NCI-H187 (cell line): Measurements from ENCODE around the gene IGFBP1.
A peak's percentile ranks its signal among the peaks of the same experiment; 100 is the strongest.

ENCODE experiments used
- DNase-seq, 2 experiments: peaks; one replicate each; lab custom pipeline; 2025; lab: John Stamatoyannopoulos, UW

IGFBP1 gene

DNA sequence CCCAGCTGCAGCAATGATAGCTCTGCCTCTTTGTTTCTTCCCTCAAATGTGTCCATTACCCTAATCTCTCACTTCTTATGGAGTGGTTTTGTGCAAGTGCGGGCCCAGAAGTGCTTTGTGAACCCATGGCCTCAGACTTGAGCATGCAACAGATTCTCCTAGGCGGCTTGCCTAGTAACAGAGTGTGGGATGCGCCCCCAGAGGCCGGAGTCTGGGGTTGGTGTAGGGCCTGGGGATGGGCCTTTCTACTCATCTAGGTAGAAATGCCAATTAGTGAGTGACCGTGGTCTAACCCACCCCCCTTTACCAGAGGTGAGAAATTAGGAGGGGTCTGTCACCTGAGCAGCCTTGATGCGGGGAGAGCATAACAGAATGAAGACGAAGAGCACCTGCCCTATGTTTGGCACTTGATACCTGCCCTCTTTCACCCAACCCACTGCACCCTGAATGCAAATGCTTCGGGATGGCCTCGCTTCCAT is 7.0 kb upstream of the IGFBP1 start:
- DNase-seq, result no peak

DNA sequence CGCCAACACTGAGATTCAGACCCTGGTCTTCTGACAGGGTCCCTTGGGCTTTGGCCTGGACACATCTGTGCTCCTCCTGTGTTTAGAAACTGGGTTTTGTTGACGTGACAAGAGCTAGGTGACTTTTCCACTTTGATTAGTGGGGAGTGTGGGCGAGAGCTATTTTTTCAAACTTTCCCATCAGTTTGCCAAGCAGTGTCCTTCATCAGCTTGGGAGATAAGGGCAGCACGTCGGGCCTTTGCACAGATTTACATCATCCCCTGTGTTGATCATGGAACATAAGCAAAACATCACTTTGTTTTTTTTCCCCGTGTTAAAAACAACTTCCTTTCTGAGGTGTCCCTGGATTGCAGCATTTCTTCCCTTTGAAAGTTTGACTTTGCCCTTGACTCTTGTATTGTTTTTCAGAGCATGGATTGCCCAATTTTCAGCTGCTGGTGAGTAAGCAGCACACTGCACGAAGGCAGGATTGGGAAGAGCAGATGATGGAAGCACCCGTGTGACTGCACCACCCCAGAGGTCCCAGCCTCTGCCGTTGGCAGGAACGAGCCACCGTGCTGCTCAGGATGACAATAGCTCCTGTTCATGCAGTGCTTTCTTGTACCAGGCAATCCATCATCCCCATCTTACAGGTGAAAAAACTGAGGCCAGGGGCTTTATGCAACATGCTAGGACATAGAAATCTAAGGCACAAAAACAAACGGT is 6.4 kb upstream of the IGFBP1 start:
- no peak for DNase-seq

DNA sequence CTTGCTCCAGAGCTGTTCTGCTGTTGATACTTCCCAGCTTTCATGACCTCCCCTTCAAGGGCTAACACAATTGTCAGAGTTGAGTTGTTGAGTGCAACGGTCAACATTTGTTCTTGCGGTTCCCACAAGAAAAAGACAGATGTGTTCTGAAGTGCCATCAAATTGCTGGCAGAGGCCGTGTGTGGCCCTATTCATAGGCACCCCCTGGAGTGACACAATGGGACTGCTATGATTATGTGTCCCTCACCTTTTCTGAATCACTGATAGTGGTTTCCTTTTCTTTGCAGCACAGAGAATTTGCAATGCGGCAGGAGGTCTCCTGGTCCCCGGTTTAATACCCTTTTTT is 5.8 kb upstream of the IGFBP1 start:
- DNase-seq, result peak; percentile 42 to 60

DNA sequence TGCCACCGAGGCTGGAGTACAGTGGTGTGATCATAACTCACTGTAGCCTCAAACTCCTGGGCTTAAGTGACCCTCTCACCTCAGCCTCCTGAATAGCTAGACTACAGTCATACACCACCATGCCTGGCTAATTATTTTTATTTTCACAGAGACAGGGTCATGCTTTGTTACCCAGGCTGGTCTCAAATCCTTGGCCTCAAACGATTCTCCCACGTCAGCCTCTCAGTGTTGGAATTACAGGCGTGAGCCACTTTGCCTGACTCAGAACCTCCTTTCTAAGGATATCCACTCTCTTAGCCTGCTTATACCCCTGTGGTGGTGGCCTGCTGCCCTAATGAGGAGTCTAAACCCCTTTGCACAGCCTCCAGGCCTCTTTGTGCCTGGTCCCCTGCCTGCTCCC is 4.2 kb upstream of the IGFBP1 start:
- DNase-seq, result no peak

DNA sequence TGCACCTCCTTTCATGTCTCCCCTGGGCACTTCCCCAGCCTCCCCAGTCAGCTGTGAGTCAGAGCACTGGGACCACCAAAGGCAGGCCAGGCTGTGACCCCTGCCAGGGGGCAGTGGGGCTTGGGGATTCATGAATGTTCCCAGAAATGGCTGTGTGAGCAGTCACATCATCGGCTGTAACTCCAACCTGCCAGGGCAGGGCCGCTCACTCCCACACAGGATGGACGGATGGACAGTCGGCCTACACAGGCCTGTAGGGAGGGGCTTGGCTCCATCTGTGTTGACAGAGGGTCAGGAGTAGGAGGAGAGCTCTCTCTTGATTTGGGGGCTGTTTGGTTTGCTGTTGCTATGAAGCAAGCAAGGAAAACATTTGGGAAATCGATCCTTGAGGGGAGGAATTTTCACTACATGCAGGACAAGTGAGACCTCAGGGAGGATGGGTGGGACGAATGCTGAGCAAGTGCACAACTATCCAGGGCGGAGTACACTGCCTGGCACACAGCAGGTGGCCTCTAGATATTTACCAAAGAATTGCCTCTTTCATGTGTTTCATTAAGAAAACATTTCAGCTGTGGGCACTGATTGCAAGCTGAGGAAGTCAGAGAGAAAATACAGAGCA is 2.9 kb upstream of the IGFBP1 start:
- DNase-seq, result no peak

DNA sequence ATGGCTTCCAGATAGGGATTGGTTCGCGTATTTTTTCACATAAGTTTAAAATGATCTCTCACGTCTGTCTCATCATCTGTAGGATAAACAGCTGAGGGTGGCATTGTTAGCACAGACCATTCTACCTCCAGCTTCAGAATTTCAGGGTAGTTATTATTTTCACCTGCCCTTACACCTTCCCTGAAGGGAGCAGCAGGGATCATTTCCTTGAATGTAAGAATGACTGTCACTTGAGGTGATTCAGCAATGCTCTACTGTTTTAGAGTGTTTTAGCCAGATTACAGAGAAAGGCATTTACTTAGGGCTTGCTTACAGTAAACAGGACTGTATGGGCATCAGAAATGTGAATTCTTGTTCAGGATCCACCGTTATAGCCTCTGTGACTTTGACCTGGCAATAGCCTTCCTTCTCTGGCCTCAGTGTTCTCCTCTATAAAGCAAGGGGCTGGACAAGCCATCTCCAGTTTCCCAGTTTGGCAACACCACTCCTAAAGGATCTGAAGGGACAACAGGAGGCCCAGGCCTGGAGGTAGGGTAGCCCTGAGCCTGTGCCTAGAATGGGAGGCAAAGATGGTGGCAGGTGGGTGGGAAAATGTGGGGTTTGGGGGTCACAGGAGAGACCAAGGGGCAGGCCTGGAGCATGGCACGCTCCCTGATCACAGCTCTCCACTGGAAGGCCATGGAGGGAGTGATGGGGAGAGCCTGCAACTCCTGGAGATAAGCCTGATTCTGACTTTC is 1.2 kb upstream of the IGFBP1 start:
- no peak for DNase-seq

DNA sequence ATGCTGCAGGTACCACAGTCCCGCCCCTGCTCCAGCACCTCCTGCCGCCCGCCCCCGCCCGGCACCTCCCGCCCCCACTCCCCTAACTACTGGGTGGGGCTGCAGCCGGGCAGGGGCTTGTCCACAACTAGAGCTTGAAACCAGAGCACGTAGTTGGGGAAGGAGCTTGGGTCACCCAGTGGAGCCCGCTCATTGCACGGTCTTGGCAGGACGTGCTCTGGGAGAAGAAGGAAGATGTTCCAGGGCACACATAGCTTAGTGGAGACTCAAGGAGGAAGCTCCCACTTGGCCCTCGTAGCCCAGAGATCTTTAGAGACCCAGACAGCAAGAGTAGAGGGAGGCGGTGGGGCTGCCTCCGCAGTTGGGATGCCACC is 692 bp downstream of the IGFBP1 start:
- no peak for DNase-seq

DNA sequence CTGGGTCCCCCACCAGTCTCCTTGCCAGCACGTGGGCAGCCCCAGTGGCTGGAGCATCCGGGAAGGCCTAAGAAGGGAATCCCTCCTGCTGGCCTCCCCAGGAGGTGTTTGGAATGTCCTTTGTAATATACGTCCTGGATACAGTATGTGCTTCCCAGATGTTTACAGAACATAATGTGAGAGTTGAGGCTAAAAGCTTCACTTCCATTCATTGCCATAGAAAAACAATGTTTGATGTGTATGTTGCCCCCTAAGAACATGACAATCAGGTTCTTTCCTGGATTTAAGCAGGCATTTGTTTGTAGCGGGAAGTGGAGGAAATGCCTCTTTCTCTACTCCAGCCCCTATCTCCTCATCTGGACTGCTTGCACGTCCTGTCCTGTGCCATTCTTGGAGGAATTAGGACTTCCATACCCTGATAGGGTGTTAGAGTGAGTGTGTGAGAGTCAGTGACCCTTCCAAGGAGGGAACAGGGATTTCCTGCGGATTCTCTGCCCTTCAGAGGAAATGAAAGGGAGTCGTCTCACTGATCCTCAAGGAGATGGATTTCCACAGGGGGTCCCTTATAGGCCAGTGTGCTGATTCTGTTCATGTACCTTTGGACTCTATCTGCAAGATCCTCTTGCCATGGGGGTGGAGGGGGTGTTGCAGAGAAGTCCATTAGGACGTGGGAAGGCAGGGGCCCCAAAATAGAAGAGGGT is 1.2 kb downstream of the IGFBP1 start:
- no peak for DNase-seq

DNA sequence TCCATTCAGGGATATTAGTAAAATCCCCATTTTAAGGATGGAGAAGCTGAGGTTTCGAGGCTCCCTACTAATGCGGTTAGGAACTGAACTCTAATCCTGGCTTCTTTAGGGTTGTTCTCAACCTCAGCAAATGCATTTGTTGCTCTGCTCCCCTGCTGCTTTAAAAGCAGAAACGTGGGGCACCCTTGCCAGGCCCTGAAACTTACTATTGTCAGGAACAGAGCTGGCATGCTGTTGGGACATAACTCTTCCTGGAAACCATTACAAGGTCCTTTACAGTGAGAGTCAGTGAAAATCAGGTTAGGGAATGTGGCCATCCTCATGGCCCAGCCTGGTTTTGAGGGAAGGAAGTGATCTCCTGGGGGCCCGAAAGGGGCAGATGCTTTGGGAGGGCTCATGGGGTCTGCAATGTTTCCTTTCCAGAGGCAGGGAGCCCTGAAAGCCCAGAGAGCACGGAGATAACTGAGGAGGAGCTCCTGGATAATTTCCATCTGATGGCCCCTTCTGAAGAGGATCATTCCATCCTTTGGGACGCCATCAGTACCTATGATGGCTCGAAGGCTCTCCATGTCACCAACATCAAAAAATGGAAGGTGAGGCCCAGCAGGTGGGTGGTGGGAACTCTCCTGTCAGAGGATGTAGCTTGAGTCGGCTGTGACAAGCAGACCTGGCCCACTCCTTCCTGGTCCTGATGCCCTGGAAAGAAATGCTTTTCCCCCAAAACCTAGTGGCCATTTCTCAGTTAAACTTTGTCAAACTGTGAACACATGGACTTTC is 2.0 kb downstream of the IGFBP1 start:
- no peak for DNase-seq

DNA sequence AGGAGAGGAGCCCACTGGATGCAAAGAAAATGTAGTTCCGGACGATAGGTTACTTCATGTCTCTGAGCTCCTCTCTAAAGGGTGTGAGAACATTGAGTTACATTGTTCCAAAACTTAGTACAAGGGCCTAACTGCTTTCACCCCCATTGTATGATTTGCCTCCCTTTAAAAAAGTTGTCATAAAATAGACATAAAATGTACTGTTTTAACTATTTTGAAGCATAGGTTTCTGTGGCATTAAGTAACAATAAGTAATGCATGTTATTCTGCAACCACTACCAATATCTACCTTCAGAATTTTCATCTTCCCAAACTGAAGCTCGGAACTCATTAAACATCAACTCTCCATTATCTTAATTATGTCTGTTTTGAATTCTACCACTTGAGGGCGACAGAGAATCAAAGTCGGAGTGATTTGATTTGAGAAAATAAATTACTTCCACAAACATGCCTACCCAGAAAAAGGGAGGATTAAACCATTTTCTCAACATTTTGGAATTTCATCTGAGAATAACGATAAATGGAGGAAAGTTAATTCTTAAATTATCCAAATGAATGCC is 2.7 kb downstream of the IGFBP1 start:
- no peak for DNase-seq

DNA sequence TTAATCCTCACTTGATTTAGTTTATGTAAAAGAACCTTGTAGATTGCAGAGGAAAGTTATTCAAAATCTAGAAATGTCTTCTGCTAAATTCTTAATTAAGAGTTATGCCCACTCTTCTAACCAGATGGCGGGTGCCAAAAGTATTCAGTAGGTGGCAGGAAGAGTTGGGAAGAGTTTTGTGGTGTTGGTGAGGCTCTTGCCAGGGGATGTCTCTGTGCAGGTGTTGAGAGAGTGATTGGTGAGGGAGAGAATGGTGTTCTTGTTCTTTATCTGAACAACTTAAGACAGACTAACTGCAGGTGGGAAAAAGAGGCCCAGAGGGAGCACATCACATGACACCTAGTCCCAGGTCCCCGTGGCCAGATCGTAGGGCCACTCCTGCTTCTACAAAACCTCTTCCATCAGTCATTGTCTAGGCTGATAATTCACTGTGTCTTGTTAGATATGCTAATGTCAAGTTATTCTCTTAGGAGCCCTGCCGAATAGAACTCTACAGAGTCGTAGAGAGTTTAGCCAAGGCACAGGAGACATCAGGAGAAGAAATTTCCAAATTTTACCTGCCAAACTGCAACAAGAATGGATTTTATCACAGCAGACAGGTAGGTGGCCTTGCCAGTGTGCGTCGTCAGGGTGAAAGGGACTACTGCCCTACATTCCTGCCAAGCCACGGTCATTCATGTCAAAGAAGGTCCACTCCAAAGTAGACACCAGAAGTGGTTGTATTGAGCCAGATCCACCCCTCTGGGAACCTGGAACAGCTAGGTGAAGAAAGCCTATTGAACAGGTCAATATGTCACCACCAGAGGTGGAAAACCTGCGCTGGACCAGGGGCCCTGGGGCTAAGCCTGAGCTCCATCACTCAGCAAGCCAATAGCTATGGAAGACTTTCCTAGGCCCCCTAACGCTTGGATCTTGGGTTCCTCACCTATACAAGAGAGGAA is 3.4 kb downstream of the IGFBP1 start:
- no peak for DNase-seq

DNA sequence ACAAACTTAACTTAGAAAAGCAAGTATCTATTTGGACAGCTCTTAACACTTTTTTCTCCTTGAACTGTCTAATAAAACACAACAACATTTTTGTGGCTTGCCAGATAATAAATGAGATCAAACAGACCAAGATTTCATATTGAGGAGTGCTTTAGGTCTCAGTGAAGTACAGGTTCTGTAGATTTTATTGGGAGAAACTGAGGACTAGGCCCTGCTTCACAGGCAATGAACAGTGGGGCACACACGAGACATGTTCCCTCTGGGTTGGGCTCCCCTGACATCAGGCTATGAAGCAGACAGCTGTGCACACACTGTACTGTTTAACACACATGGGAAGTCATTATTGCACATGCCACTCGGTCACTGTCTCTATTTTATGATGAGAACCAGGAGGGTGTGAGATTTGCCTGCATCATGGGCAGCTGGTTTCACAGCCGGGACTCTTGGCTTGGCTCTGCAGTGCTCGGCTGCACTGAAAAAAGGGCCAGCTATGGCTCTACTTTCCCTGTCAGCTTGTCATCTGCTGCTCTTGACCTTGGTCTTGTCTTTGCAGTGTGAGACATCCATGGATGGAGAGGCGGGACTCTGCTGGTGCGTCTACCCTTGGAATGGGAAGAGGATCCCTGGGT is 4.2 kb downstream of the IGFBP1 start:
- no peak for DNase-seq

DNA sequence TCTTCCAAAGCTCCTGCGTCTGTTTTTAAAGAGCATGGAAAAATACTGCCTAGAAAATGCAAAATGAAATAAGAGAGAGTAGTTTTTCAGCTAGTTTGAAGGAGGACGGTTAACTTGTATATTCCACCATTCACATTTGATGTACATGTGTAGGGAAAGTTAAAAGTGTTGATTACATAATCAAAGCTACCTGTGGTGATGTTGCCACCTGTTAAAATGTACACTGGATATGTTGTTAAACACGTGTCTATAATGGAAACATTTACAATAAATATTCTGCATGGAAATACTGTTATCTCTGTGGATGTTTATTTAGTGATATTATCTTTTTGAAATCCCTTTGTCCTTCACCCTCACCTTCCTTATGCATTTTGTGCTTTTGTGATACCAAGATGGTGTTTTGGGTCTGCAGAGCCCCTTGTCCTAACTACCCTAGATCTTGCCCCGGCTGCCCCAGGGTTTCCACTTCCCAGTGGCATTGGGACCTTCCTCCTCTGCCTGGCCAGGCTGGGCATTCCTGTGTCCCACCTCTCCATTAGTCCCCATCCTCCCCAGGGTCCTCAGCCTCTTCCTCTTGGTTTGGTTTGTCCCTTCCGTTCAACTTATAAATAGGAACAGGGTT is 5.2 kb downstream of the IGFBP1 start:
- DNase-seq, result no peak

DNA sequence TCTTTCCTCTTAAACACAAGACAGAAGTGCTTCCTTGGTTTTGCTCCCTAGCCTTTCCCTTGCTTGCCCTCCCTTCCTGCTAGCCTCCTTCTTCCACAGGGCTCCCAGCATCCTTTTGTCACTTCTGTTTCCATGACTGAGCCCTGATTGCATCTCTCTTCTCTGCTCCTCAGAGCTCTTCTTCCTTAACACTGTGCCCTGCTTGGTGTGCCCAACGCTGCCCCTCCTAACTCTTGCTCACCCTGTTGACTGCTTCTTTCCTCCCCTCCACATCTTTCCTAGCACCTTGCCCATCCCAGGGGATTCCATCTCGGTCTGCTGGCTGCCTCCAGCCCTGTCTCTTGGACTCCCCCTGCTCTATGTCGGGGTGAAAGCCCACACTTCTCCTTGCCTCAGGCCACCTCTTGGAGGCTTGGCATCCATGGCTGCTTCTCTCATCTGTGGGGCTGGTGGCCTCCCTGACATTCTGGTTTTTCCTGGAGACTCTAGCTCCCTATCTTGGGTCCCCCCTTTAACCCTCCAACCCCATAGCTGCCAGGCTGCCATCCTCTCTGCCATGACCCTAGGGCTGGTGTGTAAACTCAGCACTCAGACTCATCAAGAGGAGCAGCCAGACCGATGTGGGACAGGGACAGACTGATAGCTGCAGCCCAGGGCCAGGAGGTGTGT is 5.8 kb downstream of the IGFBP1 start:
- no peak for DNase-seq

DNA sequence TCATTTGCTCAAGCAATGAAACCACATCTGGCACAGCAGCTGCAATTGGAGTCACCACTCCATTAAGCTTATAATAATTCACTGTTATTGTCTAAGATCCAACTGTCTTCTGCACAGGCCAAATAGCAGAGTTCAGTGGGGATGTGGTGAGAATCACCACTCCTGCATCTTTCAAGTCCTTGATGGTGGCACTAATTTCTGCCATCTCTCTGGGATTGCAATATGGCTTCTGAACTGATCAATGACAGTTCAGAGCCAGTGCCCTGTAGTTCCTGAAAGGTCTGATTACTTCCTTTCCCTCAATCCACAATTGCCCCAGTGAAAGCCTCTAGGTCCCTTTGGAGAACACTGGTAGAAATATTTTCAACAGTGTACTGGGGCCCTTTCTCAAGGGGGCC is 6.4 kb downstream of the IGFBP1 start:
- no peak for DNase-seq

DNA sequence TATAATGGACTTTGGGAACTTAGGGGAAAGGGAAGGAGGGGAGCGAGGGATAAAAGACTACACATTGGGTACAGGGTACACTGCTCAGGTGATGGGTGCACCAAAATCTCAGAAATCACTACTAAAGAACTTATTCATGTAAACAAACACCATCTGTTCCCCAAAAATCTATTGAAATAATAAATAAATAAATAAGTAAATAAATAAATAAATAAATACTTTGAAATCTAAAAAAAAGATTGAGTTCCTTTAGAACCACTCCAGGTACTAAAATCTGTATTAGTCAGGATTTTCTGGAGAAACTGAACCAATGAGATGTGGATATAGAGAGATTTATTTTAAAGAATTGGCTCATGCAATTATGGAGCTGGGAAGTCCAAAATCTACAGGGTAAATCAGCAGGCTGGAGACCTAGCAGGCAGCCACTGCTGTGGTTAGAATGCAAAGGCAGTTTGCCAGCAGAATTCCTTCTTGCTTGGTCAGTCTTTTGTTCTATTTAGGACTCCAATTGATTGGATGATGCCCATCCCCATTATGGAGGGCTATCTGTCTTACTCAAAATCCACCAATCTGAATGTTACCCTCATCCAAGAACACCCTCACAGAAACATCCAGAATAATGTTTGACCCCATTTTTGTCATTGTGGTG is 8.9 kb downstream of the IGFBP1 start:
- no peak for DNase-seq

DNA sequence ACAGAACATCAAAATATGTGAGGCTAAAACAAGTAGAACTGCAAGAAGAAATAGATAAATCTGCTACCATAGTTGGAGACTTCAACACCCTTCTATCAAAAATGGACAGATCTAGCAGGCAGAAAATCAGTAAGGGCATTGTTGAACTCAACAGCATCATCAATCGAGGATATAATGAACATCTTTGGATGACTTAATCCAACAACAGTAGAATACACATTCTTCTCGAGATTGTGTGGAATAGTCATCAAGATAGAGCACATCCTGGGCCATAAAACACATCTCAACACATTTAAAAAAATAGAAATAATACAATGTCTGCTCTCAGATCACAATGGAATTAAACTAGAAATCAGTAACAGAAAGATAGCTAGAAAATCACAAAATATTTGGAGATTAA is 9.9 kb downstream of the IGFBP1 start:
- DNase-seq, result no peak

DNA sequence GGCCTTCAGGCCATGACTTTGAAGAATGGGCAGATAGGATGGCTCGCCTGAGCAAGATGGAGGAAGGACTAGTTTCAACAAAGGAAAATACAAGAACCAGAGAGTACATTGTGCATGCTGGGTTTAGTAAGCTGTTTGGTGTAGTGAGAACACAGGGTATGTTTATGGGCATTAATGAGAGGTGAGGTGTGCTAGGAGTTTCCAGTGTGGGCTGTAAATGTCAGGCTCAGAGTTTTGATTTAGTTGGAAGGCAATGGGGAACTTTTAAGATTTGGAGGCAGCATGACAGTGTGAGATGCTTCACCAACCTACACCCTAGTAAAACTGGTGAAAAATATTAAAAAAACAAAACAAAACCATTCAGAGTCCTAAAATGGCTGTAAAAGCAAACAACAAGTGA is 13.3 kb downstream of the IGFBP1 start:
- DNase-seq, result no peak

DNA sequence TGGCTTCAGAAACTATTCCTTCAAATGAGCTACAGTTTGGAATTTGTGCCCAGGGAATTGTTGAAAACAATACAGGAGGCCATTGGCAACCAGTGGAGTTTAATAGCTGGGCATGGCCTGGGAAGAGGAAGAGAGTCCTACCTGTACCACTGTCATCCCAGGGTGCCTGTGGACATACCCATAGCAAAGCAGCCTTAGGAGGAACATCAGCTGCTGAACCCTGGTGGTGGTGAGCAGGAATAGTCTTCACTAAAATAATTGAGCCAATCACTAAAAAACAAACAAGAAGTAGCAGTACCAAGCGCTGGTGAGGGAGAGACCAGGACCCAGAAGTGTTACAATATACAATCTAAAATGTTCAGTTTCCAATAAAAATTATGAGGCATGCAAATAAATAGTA is 14.5 kb downstream of the IGFBP1 start:
- DNase-seq, result no peak
